HEK293 (cell line): Measurements from ENCODE around the gene FILIP1L.

Source experiments
- CTCF ChIA-PET: fragments of 350-600 bp; formaldehyde crosslinking; extraction: SDS; loops from one replicate; lab custom pipeline; 2021; ENCODE audit warnings: antibody characterized with exemption; lab: Yijun Ruan, JAX
- POLR2A ChIA-PET: fragments of 300-600 bp; formaldehyde crosslinking; extraction: SDS; loops from one replicate; lab custom pipeline; 2020; ENCODE audit warnings: antibody characterized with exemption, inconsistent platforms; lab: Yijun Ruan, JAX
- H3K27ac ChIP-seq: fragments of 200-500 bp; sonication (Bioruptor generic); 2 replicates; pipeline ENCODE4 v1.5.1; 2014; ENCODE audit warnings: low read depth, low read length, control low read depth, inconsistent platforms; ENCODE audit errors: extremely low read depth
- H3K36me3 ChIP-seq, 2 experiments: fragments of 200-500 bp in 1 of 2; sonication (Bioruptor generic) in 1 of 2; 1 replicate in 1 of 2; 2 replicates in 1 of 2; pipeline ENCODE4 v1.5.1; 2014 to 2017; ENCODE audit warnings: inconsistent platforms in 2 of 2, low read length in 2 of 2; ENCODE audit not compliant: control insufficient read depth in 2 of 2, insufficient read depth in 1 of 2
- H3K4me1 ChIP-seq: fragments of 200-500 bp; sonication (Bioruptor generic); 2 replicates; pipeline ENCODE4 v1.5.1; 2014; ENCODE audit warnings: mild to moderate bottlenecking, low read length, inconsistent platforms; ENCODE audit not compliant: control insufficient read depth, insufficient read depth
- H3K4me3 ChIP-seq: 2 replicates; pipeline ENCODE4 v1.5.1; 2011; ENCODE audit warnings: low read depth, mild to moderate bottlenecking, control low read depth, low read length, moderate library complexity
- H3K9me3 ChIP-seq: fragments of 200-500 bp; sonication (Bioruptor generic); 2 replicates; pipeline ENCODE4 v1.5.1; 2014; ENCODE audit warnings: low read depth, low read length, inconsistent platforms; ENCODE audit not compliant: control insufficient read depth, insufficient read depth
- FEZF1 ChIP-seq: fragments of 450-650 bp; formaldehyde crosslinking; IDR thresholded peaks from 2 replicates; pipeline ENCODE4 v1.5.1; 2016; ENCODE audit warnings: missing biosample characterization, missing genetic modification characterization
- GFI1B ChIP-seq: fragments of 450-650 bp; formaldehyde crosslinking; IDR thresholded peaks from 2 replicates; pipeline ENCODE4 v1.5.1; 2016; ENCODE audit warnings: missing biosample characterization, missing genetic modification characterization
- IKZF3 ChIP-seq: fragments of 450-650 bp; IDR thresholded peaks from 2 replicates; pipeline ENCODE4 v1.5.0; 2018; ENCODE audit warnings: missing biosample characterization, mild to moderate bottlenecking, missing genetic modification characterization, moderate library complexity
- KLF8 ChIP-seq: fragments of 450-650 bp; formaldehyde crosslinking; IDR thresholded peaks from 2 replicates; pipeline ENCODE4 v1.5.1; 2016; ENCODE audit warnings: missing biosample characterization, missing genetic modification characterization
- PRDM1 ChIP-seq: fragments of 450-650 bp; formaldehyde crosslinking; IDR thresholded peaks from 2 replicates; pipeline ENCODE4; 2016; ENCODE audit warnings: missing biosample characterization, missing genetic modification characterization
- SCRT2 ChIP-seq: fragments of 450-650 bp; formaldehyde crosslinking; IDR thresholded peaks from 2 replicates; pipeline ENCODE4 v1.5.1; 2016; ENCODE audit warnings: missing biosample characterization, missing genetic modification characterization
- SP7 ChIP-seq: fragments of 450-650 bp; formaldehyde crosslinking; IDR thresholded peaks from 2 replicates; pipeline ENCODE4 v1.5.1; 2016; ENCODE audit warnings: missing biosample characterization, missing genetic modification characterization
- ZEB2 ChIP-seq: fragments of 450-650 bp; formaldehyde crosslinking; IDR thresholded peaks from 2 replicates; pipeline ENCODE4 v1.5.1; 2016; ENCODE audit warnings: missing biosample characterization, missing genetic modification characterization
- ZNF121 ChIP-seq: fragments of 450-650 bp; formaldehyde crosslinking; IDR thresholded peaks from 2 replicates; pipeline ENCODE4 v1.5.1; 2016; ENCODE audit warnings: missing biosample characterization, missing genetic modification characterization
- ZNF155 ChIP-seq: fragments of 450-650 bp; formaldehyde crosslinking; IDR thresholded peaks from 2 replicates; pipeline ENCODE4 v1.5.1; 2016; ENCODE audit warnings: missing biosample characterization, missing genetic modification characterization
- ZNF596 ChIP-seq: fragments of 450-650 bp; IDR thresholded peaks from 2 replicates; pipeline ENCODE4 v1.5.0; 2018; ENCODE audit warnings: missing biosample characterization, mild to moderate bottlenecking, missing genetic modification characterization, moderate library complexity
- ZNF610 ChIP-seq: fragments of 450-650 bp; formaldehyde crosslinking; IDR thresholded peaks from 2 replicates; pipeline ENCODE4 v1.5.1; 2016; ENCODE audit warnings: missing biosample characterization, missing genetic modification characterization, borderline replicate concordance
- ZNF830 ChIP-seq: fragments of 450-650 bp; IDR thresholded peaks from 2 replicates; pipeline ENCODE4 v1.5.0; 2018; ENCODE audit warnings: missing biosample characterization, missing genetic modification characterization, low read depth, mild to moderate bottlenecking, moderate library complexity
- TF ChIP-seq, protein P1 (sequence below): fragments of 450-650 bp; formaldehyde crosslinking; IDR thresholded peaks from 2 replicates; pipeline ENCODE4 v1.5.1; 2016; ENCODE audit warnings: missing biosample characterization, missing genetic modification characterization
- TF ChIP-seq, protein P2 (sequence below): fragments of 450-650 bp; formaldehyde crosslinking; IDR thresholded peaks from 2 replicates; pipeline ENCODE4 v1.5.1; 2016; ENCODE audit warnings: missing biosample characterization, missing genetic modification characterization
- TF ChIP-seq, protein P3 (sequence below): fragments of 450-650 bp; formaldehyde crosslinking; IDR thresholded peaks from 2 replicates; pipeline ENCODE4 v1.5.1; 2016; ENCODE audit warnings: missing biosample characterization, missing genetic modification characterization
- TF ChIP-seq, protein P4 (sequence below): fragments of 450-650 bp; formaldehyde crosslinking; IDR thresholded peaks from 2 replicates; pipeline ENCODE4 v1.5.1; 2016; ENCODE audit warnings: missing biosample characterization, missing genetic modification characterization
- TF ChIP-seq, protein P5 (sequence below): fragments of 450-650 bp; formaldehyde crosslinking; IDR thresholded peaks from 2 replicates; pipeline ENCODE4 v1.5.1; 2016; ENCODE audit warnings: missing biosample characterization, missing genetic modification characterization

Gene FILIP1L

DNA sequence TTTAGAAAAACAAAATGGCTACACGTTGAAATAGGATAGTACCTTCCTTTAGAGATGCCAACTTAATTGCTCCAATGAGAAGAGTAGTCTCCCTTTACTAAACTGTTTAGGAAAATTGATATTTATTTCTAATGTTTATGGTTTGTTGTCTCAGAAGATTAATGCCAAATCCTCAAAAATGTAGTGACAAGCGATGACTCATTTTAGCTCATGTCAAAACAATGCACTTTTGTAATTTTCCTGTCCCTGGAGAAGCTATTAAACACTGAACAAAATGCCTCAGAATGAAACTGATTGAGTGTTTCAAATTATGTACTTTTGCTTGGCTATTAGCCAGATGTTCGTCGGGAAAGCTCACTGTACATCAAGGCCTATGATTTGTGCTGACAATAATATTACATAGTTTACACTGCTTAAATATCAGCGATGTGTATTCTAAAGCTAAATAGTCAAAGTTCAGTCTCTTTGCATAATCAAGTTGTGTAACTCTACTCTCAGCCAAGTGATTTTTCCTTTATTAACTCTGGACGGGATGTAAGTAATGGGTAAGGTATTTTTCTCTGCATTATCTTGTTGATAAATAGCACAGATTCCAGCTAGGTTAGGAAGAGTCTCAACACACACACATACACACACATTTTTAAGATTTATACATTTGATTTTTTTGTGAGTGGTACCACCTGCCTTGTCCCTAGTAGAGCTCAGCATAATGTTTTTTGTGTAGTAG is 212.9 kb downstream of the FILIP1L start (continued):
- TF ChIP-seq, protein P1, sequence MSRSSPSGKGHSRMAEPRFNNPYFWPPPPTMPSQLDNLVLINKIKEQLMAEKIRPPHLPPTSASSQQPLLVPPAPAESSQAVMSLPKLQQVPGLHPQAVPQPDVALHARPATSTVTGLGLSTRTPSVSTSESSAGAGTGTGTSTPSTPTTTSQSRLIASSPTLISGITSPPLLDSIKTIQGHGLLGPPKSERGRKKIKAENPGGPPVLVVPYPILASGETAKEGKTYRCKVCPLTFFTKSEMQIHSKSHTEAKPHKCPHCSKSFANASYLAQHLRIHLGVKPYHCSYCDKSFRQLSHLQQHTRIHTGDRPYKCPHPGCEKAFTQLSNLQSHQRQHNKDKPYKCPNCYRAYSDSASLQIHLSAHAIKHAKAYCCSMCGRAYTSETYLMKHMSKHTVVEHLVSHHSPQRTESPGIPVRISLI = 0 out of 2 replicates have a peak, but pooled peaks have one; percentile 40
- TF ChIP-seq, protein P2, sequence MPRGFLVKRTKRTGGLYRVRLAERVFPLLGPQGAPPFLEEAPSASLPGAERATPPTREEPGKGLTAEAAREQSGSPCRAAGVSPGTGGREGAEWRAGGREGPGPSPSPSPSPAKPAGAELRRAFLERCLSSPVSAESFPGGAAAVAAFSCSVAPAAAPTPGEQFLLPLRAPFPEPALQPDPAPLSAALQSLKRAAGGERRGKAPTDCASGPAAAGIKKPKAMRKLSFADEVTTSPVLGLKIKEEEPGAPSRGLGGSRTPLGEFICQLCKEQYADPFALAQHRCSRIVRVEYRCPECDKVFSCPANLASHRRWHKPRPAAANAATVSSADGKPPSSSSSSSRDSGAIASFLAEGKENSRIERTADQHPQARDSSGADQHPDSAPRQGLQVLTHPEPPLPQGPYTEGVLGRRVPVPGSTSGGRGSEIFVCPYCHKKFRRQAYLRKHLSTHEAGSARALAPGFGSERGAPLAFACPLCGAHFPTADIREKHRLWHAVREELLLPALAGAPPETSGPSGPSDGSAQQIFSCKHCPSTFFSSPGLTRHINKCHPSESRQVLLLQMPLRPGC = peak; percentile 31; the same call in 1 of the 2 replicates
- TF ChIP-seq ZNF830 (tag by site-specific recombination) = no peak
- TF ChIP-seq PRDM1 (tag by site-specific recombination) = 0 out of 2 replicates have a peak, but pooled peaks have one; percentile 35
- TF ChIP-seq ZNF610 (tag by site-specific recombination) = no peak
- TF ChIP-seq, protein P3, sequence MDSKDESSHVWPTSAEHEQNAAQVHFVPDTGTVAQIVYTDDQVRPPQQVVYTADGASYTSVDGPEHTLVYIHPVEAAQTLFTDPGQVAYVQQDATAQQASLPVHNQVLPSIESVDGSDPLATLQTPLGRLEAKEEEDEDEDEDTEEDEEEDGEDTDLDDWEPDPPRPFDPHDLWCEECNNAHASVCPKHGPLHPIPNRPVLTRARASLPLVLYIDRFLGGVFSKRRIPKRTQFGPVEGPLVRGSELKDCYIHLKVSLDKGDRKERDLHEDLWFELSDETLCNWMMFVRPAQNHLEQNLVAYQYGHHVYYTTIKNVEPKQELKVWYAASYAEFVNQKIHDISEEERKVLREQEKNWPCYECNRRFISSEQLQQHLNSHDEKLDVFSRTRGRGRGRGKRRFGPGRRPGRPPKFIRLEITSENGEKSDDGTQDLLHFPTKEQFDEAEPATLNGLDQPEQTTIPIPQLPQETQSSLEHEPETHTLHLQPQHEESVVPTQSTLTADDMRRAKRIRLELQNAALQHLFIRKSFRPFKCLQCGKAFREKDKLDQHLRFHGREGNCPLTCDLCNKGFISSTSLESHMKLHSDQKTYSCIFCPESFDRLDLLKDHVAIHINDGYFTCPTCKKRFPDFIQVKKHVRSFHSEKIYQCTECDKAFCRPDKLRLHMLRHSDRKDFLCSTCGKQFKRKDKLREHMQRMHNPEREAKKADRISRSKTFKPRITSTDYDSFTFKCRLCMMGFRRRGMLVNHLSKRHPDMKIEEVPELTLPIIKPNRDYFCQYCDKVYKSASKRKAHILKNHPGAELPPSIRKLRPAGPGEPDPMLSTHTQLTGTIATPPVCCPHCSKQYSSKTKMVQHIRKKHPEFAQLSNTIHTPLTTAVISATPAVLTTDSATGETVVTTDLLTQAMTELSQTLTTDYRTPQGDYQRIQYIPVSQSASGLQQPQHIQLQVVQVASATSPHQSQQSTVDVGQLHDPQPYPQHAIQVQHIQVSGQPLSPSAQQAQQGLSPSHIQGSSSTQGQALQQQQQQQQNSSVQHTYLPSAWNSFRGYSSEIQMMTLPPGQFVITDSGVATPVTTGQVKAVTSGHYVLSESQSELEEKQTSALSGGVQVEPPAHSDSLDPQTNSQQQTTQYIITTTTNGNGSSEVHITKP (tag by site-specific recombination) = 0 out of 2 replicates have a peak, but pooled peaks have one; percentile 34
- peak; percentile 76; the same call in 1 of the 2 replicates for TF ChIP-seq ZEB2
- TF ChIP-seq SP7 = peak; percentile 75
- TF ChIP-seq IKZF3 (tag by site-specific recombination) = peak; percentile 46; the same call in 1 of the 2 replicates
- TF ChIP-seq ZNF121 = no peak
- 0 out of 2 replicates have a peak, but pooled peaks have one; percentile 24 for TF ChIP-seq KLF8 (tag by site-specific recombination)
- peak; percentile 60 for TF ChIP-seq FEZF1
- TF ChIP-seq ZNF596 = no peak
- TF ChIP-seq SCRT2 (tag by site-specific recombination) = no peak

DNA sequence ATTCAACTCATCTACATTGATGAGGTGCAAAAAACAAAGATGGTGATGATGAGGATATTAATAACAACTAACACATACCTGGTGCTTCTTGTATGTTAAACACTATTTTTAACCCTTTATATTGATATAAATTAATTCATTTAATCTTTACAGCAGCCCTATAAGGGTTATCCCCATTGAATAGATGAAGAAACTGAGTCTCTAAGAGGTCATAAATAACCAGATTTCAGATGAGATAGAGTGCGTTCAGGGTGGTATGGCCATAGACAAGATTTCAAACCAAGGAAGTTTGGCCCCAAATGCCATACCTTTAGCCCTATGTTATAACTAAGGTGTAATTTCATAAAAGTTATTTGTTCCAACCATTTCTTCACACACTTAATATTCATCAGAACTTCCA is 214.1 kb downstream of the FILIP1L start:
- no peaks in the 10 kb centered on the region for H3K9me3 ChIP-seq
- TF ChIP-seq, protein P4, sequence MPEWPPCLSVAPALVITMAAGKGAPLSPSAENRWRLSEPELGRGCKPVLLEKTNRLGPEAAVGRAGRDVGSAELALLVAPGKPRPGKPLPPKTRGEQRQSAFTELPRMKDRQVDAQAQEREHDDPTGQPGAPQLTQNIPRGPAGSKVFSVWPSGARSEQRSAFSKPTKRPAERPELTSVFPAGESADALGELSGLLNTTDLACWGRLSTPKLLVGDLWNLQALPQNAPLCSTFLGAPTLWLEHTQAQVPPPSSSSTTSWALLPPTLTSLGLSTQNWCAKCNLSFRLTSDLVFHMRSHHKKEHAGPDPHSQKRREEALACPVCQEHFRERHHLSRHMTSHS (tag by site-specific recombination) = no peak
- TF ChIP-seq, protein P5, sequence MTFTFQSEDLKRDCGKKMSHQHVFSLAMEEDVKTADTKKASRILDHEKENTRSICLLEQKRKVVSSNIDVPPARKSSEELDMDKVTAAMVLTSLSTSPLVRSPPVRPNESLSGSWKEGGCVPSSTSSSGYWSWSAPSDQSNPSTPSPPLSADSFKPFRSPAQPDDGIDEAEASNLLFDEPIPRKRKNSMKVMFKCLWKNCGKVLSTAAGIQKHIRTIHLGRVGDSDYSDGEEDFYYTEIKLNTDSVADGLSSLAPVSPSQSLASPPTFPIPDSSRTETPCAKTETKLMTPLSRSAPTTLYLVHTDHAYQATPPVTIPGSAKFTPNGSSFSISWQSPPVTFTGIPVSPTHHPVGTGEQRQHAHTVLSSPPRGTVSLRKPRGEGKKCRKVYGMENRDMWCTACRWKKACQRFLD (tag by site-specific recombination) = no peak
- TF ChIP-seq GFI1B (tag by site-specific recombination) (no peak), ZNF155 (tag by site-specific recombination) (no peak)
- ChIA-PET POLR2A (no interaction called here), CTCF (interaction anchor here (0.6 to 0.7 kb wide), 2 partner anchors 11 to 57 kb away, joined by 3 to 4 read pairs; no protein-coding TSS in a partner anchor)
- peaks cover 6% of the 10 kb centered on the region for H3K4me1 ChIP-seq
- H3K4me3 ChIP-seq = no peak overlapping the region
- no peaks in the 10 kb centered on the region for H3K36me3 ChIP-seq
- no peak overlapping the region for H3K27ac ChIP-seq
